Sigmoid colon (tissue), 4 donors: ENCODE results near the gene PPP1R14B.

Source experiments
- CTCF ChIP-seq, 4 experiments: fragments of 450-650 bp in 3 of 4; fragments of 200-600 bp in 1 of 4; IDR thresholded peaks; one replicate each; pipeline ENCODE4 v1.5.1; 2016 to 2019; ENCODE audit warnings: antibody characterized with exemption in 4 of 4, mild to moderate bottlenecking in 3 of 4, moderate library complexity in 2 of 4
- EP300 ChIP-seq, 4 donors: sonication (generic); formaldehyde crosslinking; IDR thresholded peaks; one replicate each; pipeline ENCODE4 v1.6.1; 2017; ENCODE audit warnings: antibody characterized with exemption in 4 of 4
- POLR2A ChIP-seq, 2 donors: fragments of 450-650 bp; IDR thresholded peaks; one replicate each; pipeline ENCODE4 v1.6.1; 2016; ENCODE audit warnings: antibody characterized with exemption in 2 of 2, mild to moderate bottlenecking in 2 of 2, moderate library complexity in 2 of 2
- POLR2AphosphoS5 ChIP-seq, 4 donors: sonication (generic); formaldehyde crosslinking; IDR thresholded peaks; one replicate each; pipeline ENCODE4 v1.6.1; 2017; ENCODE audit warnings: antibody characterized with exemption in 4 of 4

- TF ChIP-seq CTCF (IDR thresholded peaks at IDR 0.05) (no peak), POLR2A (IDR thresholded peaks at IDR 0.05) (no peak), EP300 (IDR thresholded peaks at IDR 0.05) (no peak), POLR2AphosphoS5 (IDR thresholded peaks at IDR 0.05) (no peak)
These were observed 28.5 kb upstream of the PPP1R14B start for GRCh38 chr11:64275031-64275800.
